Hematopoietic multipotent progenitor cell treated with erythropoietin and hydrocortisone succinate and interleukin-3 and kit ligand, for 15 days (in vitro differentiated cells): Measurements from ENCODE around the gene BMPR2.
A peak's percentile ranks its signal among the peaks of the same experiment; 100 is the strongest.
"Not testable (repeated sequence)": the region's sequence is repeated elsewhere in the genome, so short reads cannot be mapped to it uniquely, and the experiment has no call there.

ENCODE experiments used
- DNase-seq: peaks from one replicate; pipeline ENCODE4 v3.0.0-alpha.2; 2015; ENCODE audit warnings: low spot score

BMPR2 gene

GRCh38 chr2:202382684-202383083 lies 6.6 kb downstream of the BMPR2 start:
- DNase-seq: no peak

DNA sequence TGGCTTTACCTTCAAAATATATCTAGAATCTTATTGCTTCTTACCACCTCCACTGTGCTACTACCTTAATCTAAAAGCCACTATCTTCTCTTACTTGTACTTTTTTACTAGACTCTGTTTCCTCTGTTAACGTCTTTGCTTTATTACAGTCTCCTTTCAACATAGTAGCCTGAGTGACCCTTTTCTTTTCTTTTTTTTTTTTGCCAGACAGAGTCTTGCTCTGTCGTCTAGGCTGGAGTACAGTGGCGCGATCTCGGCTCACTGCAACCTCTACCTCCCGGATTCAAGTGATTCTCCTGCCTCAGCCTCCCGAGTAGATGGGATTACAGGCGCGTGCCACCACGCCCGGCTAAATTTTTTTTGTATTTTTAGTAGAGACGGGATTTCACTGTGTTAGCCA lies 10.4 kb downstream of the BMPR2 start:
- DNase-seq: not testable (repeated sequence)

GRCh38 chr2:202387608-202388342 lies 11.6 kb downstream of the BMPR2 start:
- peak; percentile 41 for DNase-seq

- no peak for DNase-seq
These were observed 24.8 kb downstream of the BMPR2 start for GRCh38 chr2:202400941-202401340.

GRCh38 chr2:202405798-202406197 lies 29.7 kb downstream of the BMPR2 start:
- DNase-seq: no peak

DNA sequence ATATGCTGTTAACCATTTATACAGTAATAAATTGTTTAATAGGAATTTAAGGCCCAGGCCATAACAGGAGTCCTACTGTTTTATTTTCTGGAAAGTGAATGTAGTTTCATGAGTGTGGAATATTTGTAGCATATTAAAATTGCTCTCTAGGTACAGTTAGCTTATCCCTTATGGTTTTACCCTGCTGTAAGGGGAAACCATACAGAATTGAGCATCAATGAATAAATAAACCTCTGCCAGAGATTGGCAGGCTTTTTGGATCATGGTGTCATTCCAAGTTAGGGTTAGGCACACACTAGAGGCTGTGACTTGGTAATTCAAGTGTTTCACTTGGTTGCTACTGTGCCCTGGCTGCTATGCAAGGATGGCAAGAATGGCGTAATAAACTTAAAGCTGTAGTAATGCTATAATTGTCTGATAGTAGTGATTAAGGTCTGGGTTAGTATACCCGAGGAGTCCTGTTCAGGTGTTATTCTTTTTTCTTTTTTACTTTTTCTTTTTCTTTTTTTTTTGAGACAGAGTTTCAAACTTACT lies 30.4 kb downstream of the BMPR2 start:
- DNase-seq: no peak

DNA sequence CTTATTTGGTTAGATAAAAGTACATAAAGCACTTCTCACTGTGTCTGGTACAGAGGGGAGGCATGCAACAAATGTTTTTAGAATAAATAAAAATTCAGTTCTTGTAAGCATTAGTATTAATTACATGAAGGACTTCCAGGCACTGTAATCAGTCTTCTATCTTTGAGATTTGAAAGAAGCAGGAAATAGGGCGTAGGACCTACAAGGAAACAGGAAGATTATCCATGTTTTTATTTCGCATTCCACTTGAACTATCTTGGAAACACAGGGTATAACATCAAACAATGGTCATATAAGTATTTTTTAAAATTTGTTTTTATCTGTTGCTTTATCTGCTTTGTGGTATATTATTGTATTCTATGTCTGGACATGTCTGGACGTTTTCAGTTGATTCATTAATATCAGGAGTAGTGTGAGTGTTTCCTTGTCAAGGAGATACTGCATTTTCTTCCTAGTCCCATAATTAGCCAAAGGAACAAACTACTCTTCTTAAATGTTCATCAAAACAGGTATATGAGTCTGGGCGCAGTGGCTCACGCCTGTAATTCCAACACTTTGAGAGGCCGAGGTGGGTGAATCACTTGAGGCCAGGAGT lies 32.5 kb downstream of the BMPR2 start:
- DNase-seq: no peak

- DNase-seq: no peak
These were observed 34.0 kb downstream of the BMPR2 start for GRCh38 chr2:202410092-202410491.

DNA sequence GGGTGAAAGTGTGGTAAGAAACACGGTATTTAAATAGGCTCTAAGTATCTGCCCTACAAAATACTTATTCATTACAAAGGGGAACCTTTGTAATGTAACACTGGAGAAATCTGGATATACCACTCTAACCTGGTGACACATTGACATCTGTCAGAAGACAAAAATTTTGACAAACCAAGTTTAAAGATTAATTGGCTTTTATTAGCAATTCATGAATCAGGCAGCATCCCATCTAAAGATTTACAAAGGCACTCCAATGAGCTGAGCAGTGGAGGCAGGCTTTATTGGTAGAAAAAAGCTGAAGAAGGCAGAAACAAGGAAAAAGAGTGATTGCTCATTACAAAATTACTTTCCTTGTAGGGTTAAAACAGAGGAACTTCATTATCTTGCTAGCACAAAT lies 35.0 kb downstream of the BMPR2 start:
- DNase-seq: no peak

DNA sequence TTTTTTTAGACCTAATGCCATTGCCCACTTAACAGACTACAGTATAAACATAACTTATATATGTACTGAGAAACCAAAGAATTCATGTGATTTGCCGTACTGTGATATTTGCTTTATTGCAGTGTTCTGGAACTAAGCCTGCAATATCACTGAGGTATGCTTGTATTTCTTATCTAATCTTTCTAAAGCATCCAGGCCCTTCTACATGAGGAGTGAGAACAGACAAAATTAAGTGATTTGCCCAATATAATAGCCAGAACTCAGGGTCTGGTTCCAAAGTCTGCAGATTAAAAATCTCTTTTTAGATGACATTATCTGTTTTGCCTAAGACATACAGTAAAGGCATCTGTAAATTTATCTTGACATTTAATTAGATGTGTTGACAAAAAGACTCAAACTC lies 41.9 kb downstream of the BMPR2 start:
- no peak for DNase-seq

DNA sequence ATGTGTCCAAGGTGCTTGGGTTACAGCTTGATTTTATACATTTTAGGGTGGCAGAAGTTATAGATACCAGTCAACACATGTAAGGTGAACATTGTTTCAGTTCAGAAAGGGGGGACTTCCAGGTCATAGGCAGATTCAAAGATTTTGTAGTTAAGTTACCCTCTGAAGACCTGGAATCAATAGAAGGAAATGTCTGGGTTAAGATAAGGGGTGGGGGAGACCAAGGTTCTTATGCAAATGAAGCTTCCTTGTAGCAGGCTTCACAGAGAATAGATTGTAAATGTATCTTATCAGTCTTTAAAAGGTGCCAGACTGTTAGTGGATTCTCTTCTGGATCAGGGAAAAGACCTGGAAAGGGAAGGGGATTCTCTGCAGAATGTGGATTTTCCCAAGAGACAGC lies 42.4 kb downstream of the BMPR2 start:
- no peak for DNase-seq

GRCh38 chr2:202423139-202423538 lies 47.0 kb downstream of the BMPR2 start:
- DNase-seq: no peak

DNA sequence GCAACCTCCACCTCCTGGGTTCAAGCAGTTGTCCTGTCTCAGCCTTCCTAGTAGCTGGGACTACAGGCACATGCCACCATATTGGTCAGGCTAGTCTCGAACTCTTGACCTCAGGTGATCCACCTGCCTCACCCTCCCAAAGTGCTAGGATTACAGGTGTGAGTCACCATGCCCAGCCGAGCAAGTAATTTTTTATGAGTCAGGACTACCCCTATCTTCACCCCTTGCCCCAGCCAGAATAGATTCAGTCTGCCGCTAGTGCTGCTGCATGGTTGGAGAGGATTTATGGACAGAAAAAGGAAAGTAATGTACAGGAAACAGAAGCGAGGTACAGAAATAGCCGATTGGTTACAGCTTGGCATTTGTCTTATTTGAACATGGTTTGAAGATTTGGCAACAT lies 48.9 kb downstream of the BMPR2 start:
- no peak for DNase-seq

DNA sequence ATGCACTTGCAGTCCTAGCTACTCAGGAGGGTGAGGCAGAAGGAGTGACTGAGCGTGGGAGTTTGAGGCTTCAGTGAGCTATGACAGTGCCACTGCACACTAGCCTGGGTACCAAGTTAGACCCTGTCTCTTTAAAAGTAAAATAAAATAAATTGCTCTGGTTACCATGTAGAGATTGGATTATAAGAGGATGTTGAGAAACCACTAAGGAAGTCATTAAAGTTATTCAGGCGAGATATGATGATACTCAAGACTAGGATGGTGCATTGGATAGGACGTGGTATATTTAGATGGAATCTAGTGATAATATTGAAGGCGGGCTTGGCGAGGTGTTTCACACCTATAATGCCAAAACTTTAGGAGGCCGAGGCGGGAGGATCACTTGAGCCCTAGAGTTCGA lies 50.6 kb downstream of the BMPR2 start:
- no peak for DNase-seq

- no peak for DNase-seq
These were observed 53.2 kb downstream of the BMPR2 start for GRCh38 chr2:202429164-202429980.

DNA sequence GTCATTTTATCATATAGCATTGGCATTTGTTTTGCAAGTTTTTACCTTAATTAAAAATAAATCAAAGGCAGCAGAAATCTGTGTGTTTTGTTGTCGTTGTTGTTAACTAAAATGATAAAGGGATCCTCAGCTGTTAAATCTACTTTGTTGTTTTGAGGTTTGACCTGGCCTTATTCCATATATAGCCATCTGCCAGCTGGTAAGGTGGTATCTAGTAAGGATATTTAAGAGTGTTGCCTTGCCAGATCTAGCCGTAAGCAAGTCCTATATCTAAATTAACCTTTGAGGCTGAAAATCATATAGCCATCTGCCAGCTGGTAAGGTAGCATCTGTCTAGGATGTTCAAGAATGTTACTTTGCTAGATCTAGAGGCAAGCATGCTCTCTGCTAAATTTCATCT lies 56.6 kb downstream of the BMPR2 start:
- DNase-seq: no peak

DNA sequence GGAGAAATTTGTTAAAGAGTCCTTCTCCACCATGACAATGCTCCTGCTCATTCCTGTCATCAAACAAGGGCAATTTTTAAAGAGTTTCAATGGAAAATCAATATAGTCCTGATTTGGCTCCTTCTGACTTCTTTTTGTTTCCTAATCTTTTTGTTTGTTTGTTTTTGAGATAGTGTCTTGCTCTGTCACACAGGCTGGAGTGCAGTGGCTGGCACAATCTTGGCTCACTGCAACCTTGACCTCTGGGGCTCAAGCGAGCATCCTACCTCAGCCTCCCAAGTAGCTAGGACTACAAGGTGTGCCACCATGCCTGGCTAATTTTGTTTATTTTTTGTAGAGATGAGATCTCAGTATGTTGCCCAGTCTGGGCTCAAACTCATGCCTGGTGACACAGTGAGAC lies 58.3 kb downstream of the BMPR2 start:
- DNase-seq: no peak

DNA sequence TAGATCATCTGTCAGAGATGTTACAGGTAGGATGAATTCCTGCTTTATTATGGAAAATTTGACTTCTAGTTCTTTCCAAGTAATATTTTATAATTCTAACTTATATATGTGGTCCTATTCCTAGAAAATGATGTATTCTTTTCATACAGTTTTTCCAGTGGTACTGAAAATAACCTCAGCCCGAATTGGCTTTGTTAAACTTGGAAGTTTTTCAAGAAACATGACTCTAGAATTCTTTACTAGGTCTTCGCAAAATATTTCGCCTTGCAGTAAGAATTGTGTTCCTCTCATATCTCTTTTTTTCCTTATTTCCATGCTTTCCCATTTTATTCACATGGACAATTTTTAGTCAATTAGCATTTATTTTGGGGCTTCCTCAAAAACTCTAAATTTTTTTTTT lies 60.5 kb downstream of the BMPR2 start:
- DNase-seq: no peak

- DNase-seq: not testable (repeated sequence)
These were observed 64.0 kb downstream of the BMPR2 start for GRCh38 chr2:202440117-202440516.

DNA sequence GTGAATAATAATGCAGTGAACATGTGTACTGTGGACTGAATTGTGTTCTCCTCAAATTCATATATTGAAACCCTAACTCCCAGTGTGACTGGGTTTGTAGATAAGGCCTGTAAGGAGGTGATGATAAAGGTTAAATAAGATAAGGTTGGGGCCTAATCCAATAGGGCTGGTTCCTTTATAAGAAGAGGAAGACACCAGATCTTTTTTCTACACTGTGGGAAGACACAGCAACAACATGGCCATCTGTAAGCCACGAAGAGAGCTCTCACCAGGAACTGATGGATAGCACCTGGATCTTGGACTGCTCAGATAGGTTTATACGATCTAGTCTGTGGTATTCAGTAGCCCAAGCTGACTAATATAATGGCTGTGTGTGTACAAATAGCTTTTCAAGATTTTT lies 66.8 kb downstream of the BMPR2 start:
- peak; percentile 10 for DNase-seq

- no peak for DNase-seq
These were observed 67.9 kb downstream of the BMPR2 start for GRCh38 chr2:202444000-202444399.

GRCh38 chr2:202449344-202449743 lies 73.2 kb downstream of the BMPR2 start:
- DNase-seq: no peak

DNA sequence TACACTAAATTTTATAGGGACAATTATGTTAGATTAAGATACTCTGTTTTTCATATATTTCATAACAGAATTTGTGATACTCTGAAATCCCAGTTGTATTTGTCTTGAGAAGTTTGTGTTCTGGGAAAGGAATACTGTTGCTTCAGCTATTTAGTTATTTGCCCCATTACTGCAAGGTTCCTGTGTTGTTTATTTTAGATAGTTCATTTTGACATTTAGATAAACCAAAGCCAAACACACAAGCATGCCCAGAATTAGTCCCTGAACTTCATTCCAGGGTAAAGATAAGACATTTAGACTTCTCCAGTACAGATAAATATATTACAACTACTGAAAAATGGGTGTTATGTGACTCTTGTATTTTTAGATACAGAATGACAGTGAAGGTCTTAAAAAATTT lies 74.7 kb downstream of the BMPR2 start:
- DNase-seq: no peak
